HG02759 (cell line): Measurements from ENCODE around the gene RFTN1.
A peak's percentile ranks its signal among the peaks of the same experiment; 100 is the strongest.

Source experiments
- ATAC-seq: cut with Tn5 transposase; IDR thresholded peaks from one replicate; pipeline ENCODE4 v1.9.1; 2021; ENCODE audit warnings: mild to moderate bottlenecking, moderate library complexity; ENCODE audit not compliant: unreplicated experiment

The RFTN1 gene

GRCh38 chr3:16364963-16365362, 148.5 kb downstream of the RFTN1 start:
- ATAC-seq = no peak

DNA sequence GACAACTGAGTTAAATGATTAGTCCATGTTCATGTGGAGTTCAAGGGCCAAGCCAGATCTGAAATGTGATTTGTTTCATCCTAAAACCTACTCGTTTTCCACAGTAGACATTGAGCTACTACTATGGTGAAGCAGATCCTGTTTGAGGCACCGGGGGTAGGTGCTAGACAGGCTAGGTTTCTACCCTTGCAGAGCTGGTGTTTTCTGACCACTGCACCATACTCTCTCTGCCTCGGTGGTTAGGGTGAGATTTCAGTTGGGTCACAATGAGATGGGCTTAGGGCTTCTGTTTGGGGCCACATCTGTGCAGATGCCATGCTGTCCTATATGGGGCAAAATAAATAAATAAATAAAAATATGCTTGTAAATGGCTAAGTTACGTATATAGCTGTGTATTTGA, 149.2 kb downstream of the RFTN1 start:
- no peak for ATAC-seq

DNA sequence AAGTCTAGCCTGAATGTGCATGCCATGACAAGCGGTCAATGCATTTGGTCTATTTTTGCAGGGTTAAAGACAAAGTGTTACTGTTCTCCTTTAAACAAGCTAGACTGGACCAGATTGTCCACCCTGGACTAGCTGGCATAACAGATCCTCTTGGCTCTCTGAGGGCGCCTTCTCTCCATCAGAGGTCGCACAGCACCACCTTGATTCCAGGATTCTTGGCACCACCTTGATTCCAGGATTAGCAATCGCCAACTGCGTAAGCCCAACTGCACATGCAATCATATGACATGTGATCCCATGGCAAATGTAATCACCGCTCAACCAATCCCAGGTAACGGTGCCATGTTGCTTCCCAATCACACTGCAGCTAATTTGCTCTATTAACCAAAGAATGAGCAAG, 149.9 kb downstream of the RFTN1 start:
- ATAC-seq = no peak

- no peak for ATAC-seq
Measured at GRCh38 chr3:16362770-16363169, 150.7 kb downstream of the RFTN1 start.

- no peak for ATAC-seq
Measured at GRCh38 chr3:16361087-16361486, 152.4 kb downstream of the RFTN1 start.

GRCh38 chr3:16359331-16359730, 154.2 kb downstream of the RFTN1 start:
- ATAC-seq = no peak

DNA sequence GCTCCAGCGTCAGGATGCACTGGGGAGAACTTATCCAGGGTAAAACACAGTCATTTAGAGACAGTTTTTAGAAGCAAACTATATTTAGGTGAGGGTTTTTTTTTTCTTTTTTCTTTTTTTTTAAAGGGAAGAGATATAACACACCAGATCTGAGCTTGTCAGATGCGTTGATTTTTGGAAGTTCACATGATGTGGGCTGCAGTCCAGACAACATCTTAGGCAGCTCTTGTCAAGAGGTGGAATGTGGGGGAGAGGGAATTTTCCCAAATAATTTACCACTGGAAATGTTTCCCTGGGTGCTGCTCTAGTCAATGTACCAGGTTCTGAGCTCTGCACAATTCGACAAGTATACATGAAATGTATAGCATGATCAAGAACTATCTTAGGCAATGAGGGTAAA, 155.2 kb downstream of the RFTN1 start:
- ATAC-seq = no peak

DNA sequence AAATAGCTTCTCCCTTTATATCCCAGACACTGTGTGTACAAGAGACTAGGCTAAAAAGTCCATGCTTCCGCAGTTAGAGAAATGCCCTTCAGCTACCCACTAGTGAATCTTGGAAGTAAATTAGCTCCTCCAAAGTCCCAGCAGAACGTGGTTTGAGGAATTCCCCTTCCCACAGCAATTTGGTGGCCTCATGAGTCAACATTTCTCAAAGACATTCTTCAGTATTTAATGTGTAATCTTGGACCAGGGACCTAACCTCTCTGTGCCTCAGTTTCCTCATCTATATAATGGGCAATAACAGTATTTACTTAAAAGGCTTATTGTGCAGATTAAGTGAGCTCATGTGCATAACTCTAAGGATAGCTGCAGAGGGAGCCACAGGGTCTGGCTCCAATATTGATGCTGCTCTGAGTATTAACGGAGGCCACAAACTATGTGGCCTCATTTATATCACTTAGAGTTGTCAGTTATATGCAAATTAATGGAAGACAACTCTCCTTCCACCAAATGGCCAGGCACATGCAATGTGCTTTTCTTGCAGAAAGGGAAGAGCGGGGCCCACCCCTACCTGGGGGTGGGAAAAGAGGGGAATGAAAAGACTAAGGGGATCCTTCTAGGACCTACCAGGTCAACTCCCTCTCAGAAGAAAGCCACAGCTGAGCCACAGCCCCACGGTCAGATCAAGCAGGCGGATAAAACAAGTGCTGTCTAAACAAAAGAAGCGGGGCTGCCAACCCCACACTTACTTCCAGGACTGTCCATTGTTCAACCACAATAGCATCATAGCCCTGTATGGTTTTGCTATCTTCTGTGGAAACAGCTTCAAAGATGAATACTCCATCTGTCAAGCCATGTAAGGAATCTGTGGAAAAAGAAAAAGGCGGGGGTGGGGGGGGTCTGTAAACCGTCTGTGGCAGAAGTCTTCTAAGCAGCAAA, 156.0 kb downstream of the RFTN1 start:
- ATAC-seq = no peak

GRCh38 chr3:16355828-16356227, 157.7 kb downstream of the RFTN1 start:
- ATAC-seq = no peak

DNA sequence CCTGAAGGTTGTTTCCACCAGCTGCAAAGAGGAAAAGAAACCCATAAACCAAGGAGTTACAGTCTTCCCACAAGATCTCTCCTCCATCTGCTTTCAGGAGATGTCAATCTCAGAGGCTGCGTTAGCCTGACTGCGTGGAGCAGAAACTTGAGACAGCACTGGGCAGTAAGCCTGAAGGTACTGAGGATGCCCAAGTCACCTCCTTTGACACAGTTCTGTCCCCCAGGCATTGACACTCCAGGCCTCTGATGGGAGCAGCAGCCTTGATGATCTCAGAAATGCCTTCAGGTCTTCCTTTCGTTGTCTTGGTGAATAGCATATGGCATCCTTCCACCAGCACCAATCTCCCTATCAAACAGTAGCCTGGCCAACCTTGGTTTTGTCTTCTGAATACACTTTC, 159.2 kb downstream of the RFTN1 start:
- ATAC-seq = no peak

GRCh38 chr3:16352428-16352827, 161.1 kb downstream of the RFTN1 start:
- ATAC-seq = no peak

GRCh38 chr3:16350597-16351318, 162.7 kb downstream of the RFTN1 start:
- no peak for ATAC-seq

GRCh38 chr3:16349986-16350596, 163.4 kb downstream of the RFTN1 start:
- ATAC-seq = no peak

DNA sequence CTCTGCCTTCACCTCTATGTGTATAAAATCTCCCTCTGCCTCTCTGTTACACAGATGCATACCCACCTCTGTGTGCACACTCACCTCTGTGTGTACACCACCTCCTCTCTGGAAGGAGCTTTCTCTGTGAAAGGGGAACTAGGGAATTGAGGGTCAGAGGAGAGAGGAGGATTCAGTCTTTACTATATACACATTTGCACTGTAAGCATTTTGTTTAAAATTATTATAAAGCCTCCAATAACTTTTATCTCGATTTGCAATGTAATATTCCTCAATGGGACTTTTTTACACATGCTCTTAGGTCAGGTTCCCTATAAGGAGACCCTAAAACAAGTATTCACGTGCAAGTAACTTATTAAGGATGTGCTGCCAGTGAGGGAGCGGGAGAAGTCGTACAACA, 166.0 kb downstream of the RFTN1 start:
- no peak for ATAC-seq

- no peak for ATAC-seq
Measured at GRCh38 chr3:16346413-16347081, 167.0 kb downstream of the RFTN1 start.

GRCh38 chr3:16343101-16343500, 170.4 kb downstream of the RFTN1 start:
- ATAC-seq = no peak

DNA sequence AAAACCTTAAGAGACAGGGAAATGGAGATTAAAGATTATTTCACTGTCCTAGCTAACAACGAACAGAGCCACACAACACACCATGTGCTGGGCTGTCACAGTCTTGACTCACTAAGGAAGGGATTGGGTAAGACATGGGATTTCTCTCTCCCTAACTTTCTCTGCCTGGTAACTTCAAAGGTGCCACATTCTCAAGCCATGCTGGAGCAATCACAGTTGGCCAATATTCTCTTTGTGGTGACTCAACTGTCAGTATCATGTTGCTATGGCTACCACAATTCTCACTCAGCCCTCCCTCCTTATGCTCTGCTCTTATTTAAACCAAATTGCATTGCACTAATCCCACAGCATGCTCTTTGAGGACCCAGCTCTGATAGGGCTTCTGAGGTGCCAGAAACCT, 174.5 kb downstream of the RFTN1 start:
- peak; percentile 48 for ATAC-seq

DNA sequence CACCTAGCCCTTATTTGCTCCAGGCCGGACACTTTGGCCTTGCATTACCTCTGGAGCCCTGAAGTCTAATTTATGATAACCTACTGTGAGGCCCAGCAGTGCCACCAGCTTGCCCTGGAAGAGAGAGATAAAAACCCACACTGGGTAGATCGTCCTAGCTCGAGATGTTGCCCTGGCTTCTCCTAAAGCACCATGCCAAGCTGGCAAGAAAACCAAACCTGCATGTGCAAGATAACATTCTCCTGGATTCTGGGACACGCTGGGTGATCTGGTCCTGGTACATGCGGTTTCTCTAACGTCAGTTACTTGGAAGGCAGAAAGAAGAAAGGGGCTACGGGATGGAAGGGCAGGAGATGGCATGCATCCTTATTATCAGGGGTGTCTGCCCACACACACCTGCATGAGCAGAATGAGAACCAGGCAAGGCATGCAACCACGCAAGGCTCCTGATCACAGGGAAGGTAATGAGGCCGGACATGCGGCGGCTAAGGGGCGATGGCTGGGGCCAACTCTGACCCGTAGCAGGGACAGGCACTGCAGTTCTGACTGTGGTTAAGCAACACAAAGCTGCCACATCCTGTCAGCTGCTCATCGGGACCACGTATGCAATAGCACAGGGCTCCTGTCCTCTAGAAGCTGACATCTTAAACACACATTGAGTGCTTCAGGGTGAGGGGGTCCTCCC, 175.5 kb downstream of the RFTN1 start:
- ATAC-seq = peak; percentile 87

- ATAC-seq = no peak
Measured at GRCh38 chr3:16336825-16337224, 176.7 kb downstream of the RFTN1 start.

DNA sequence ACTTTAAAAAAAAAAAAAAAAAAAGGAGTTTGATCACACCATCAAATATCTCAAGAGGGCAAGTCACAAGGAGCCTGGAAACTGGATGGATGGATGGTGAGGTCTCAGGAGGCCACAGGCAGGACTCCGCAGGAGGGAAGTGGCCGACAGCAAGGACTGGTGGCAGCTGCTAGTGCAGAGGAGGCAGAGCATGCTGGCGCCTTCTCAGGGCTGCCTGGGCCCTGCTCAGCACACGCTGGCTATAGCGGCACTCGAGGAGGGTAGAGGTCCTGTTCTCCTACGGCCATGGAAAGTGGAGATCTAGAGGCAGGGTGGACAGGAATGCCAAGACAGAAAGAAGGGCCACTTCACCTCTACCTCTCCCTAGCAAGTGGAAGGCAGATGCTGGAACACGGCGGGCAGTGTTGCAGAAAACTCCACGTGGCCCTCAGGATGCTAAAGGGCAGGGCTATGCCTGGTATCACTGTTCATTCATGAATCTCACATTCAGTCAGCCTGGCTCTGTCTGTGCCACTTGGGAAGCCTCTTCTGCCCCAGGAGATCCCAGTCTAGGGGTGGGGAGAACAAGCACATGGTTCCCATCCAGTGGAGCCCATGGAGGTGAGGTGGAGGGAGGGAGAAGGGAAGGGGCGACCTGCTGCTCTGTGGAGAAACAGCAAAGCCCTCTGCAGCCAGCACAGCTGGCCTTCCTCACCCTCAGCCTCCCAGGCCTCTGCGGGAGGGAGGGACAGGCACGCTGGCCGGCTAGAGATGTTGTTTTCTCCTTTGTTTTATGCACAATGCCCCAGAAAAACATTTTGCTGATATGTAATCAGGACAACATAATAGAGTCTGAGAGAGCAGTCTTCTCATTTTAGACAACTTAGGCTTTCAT, 177.5 kb downstream of the RFTN1 start:
- ATAC-seq = no peak
